NCI-H460 (cell line): Measurements from ENCODE around the gene RTTN. TPM values are rescaled to one million over a fixed set of nuclear protein-coding genes. Genes with fewer than 3 reads are reported as not detected.
"Not testable (repeated sequence)": the region's sequence is repeated elsewhere in the genome, so short reads cannot be mapped to it uniquely, and the experiment has no call there.

Experiments used
- DNase-seq: peaks from one replicate; pipeline ENCODE4 v3.0.0-alpha.2; 2016; ENCODE audit warnings: low read depth; ENCODE audit errors: extremely low read depth
- total RNA-seq: library from RNA; depleted of rRNA; stranded (reverse); fragments of >200 nt; shearing (Covaris generic); gene quantifications from 2 replicates; pipeline ENCODE4 v1.2.3, GENCODE V29; 2014

The RTTN gene
- total RNA-seq, 1 experiment from 2014 or later, result 12.6 TPM

- DNase-seq, result no peak
Measured at GRCh38 chr18:69982417-69982816, 223.1 kb downstream of the RTTN start.

GRCh38 chr18:69981948-69982347, 223.5 kb downstream of the RTTN start:
- DNase-seq, result no peak

GRCh38 chr18:69980982-69981804, 224.3 kb downstream of the RTTN start:
- DNase-seq, result no peak

GRCh38 chr18:69980509-69980908, 225.0 kb downstream of the RTTN start:
- DNase-seq, result no peak

GRCh38 chr18:69978732-69979715, 226.5 kb downstream of the RTTN start:
- no peak for DNase-seq

- not testable (repeated sequence) for DNase-seq
Measured at GRCh38 chr18:69975294-69975693, 230.2 kb downstream of the RTTN start.

- DNase-seq, result no peak
Measured at GRCh38 chr18:69974365-69974764, 231.1 kb downstream of the RTTN start.

GRCh38 chr18:69969491-69969890, 236.0 kb downstream of the RTTN start:
- no peak for DNase-seq

- no peak for DNase-seq
Measured at GRCh38 chr18:69968039-69968438, 237.4 kb downstream of the RTTN start.

GRCh38 chr18:69963196-69963595, 242.3 kb downstream of the RTTN start:
- no peak for DNase-seq

GRCh38 chr18:69961718-69962117, 243.8 kb downstream of the RTTN start:
- no peak for DNase-seq

- DNase-seq, result no peak
Measured at GRCh38 chr18:69958422-69958821, 247.1 kb downstream of the RTTN start.

GRCh38 chr18:69957747-69958146, 247.7 kb downstream of the RTTN start:
- DNase-seq, result no peak

GRCh38 chr18:69956665-69957620, 248.5 kb downstream of the RTTN start:
- DNase-seq, result no peak

GRCh38 chr18:69956057-69956456, 249.4 kb downstream of the RTTN start:
- no peak for DNase-seq

- DNase-seq, result no peak
Measured at GRCh38 chr18:69954719-69955480, 250.6 kb downstream of the RTTN start.

- no peak for DNase-seq
Measured at GRCh38 chr18:69953191-69953590, 252.3 kb downstream of the RTTN start.
